Activated T-cell treated with anti-CD3 and anti-CD28 coated beads, Interleukin-2, amount 50 U/mL, for 72 hours (primary cell): ENCODE measurements around the gene PEAK1. TPM values are rescaled to one million over a fixed set of nuclear protein-coding genes. Genes with fewer than 3 reads are reported as not detected.

ENCODE experiments used
- ATAC-seq, 2 donors: fragments of 150-1000 bp; cut with Tn5 transposase; replicated peaks in 1 of 2; 2 replicates each; pipeline ENCODE4 v1.10.0; 2021; ENCODE audit warnings: moderate library complexity in 2 of 2, mild to moderate bottlenecking in 1 of 2
- DNase-seq, 2 donors: peaks; one replicate each; pipeline ENCODE4 v3.0.0; 2021 to 2022; ENCODE audit warnings: mixed read lengths in 1 of 2
- H3K27ac Mint-ChIP-seq: one replicate; pipeline ENCODE4 v1.8.0; 2022; ENCODE audit warnings: mild to moderate bottlenecking, moderate library complexity, mixed read lengths
- H3K27me3 Mint-ChIP-seq: one replicate; pipeline ENCODE4 v1.8.0; 2022; ENCODE audit warnings: low read depth, mixed read lengths
- H3K36me3 Mint-ChIP-seq, 2 donors: one replicate each; pipeline ENCODE4 v1.8.0; 2022; ENCODE audit warnings: mixed read lengths in 2 of 2, mild to moderate bottlenecking in 1 of 2; ENCODE audit not compliant: insufficient read depth in 2 of 2
- H3K4me1 Mint-ChIP-seq: one replicate; pipeline ENCODE4 v1.8.0; 2022; ENCODE audit warnings: low read depth, mixed read lengths
- H3K4me3 Mint-ChIP-seq, 2 donors: one replicate each; pipeline ENCODE4 v1.8.0; 2022; ENCODE audit warnings: mild to moderate bottlenecking in 2 of 2, mixed read lengths in 2 of 2, moderate library complexity in 2 of 2
- H3K9me3 Mint-ChIP-seq, 2 donors: one replicate each; pipeline ENCODE4 v1.8.0; 2022; ENCODE audit warnings: mixed read lengths in 2 of 2
- total RNA-seq, 2 donors: library from RNA; stranded (reverse); gene quantifications; one replicate each; pipeline ENCODE4 v1.2.3, GENCODE V29; 2022

PEAK1 gene
- total RNA-seq, 2 donors from 2014 or later: 33.6 to 45.7 TPM

GRCh38 chr15:77335298-77335697, 84.6 kb downstream of the PEAK1 start:
- H3K4me1 Mint-ChIP-seq: no peaks in the 10 kb centered on the region
- no peaks in the 10 kb centered on the region for H3K36me3 Mint-ChIP-seq
- H3K9me3 Mint-ChIP-seq: no peaks in the 10 kb centered on the region
- no peak for ATAC-seq
- no peak for DNase-seq
- H3K27me3 Mint-ChIP-seq: no peaks in the 10 kb centered on the region
- H3K4me3 Mint-ChIP-seq: no peak overlapping the region
- H3K27ac Mint-ChIP-seq: no peak overlapping the region

GRCh38 chr15:77333166-77333565, 86.7 kb downstream of the PEAK1 start:
- Mint-ChIP-seq H3K27ac (no peak overlapping the region), H3K9me3 (no peaks in the 10 kb centered on the region), H3K4me1 (no peaks in the 10 kb centered on the region), H3K36me3 (no peaks in the 10 kb centered on the region), H3K4me3 (no peak overlapping the region), H3K27me3 (no peaks in the 10 kb centered on the region)
- no peak for DNase-seq
- no peak for ATAC-seq

GRCh38 chr15:77329202-77329601, 90.7 kb downstream of the PEAK1 start:
- Mint-ChIP-seq H3K4me1 (no peaks in the 10 kb centered on the region), H3K9me3 (peaks cover 0 to 2% of the 10 kb centered on the region in 2 donors), H3K27me3 (no peaks in the 10 kb centered on the region), H3K36me3 (no peaks in the 10 kb centered on the region), H3K4me3 (no peak overlapping the region), H3K27ac (no peak overlapping the region)
- no peak for DNase-seq
- no peak for ATAC-seq

GRCh38 chr15:77327844-77328529, 91.9 kb downstream of the PEAK1 start:
- Mint-ChIP-seq H3K4me3 (no peak overlapping the region), H3K36me3 (peaks cover 0 to 1% of the 10 kb centered on the region in 2 donors), H3K9me3 (peaks cover 2 to 3% of the 10 kb centered on the region in 2 donors), H3K4me1 (no peaks in the 10 kb centered on the region), H3K27ac (no peak overlapping the region), H3K27me3 (no peaks in the 10 kb centered on the region)
- DNase-seq (no peak), ATAC-seq (no peak)

- no peak overlapping the region for H3K27ac Mint-ChIP-seq
- H3K36me3 Mint-ChIP-seq: peaks cover 0 to 1% of the 10 kb centered on the region in 2 donors
- no peaks in the 10 kb centered on the region for H3K27me3 Mint-ChIP-seq
- H3K9me3 Mint-ChIP-seq: peaks cover 2 to 3% of the 10 kb centered on the region in 2 donors
- DNase-seq: no peak
- H3K4me3 Mint-ChIP-seq: no peak overlapping the region
- H3K4me1 Mint-ChIP-seq: no peaks in the 10 kb centered on the region
- no peak for ATAC-seq
Measured at GRCh38 chr15:77327168-77327567, 92.7 kb downstream of the PEAK1 start.

GRCh38 chr15:77326366-77326765, 93.5 kb downstream of the PEAK1 start:
- Mint-ChIP-seq H3K4me1 (no peaks in the 10 kb centered on the region), H3K9me3 (peaks cover 2 to 3% of the 10 kb centered on the region in 2 donors), H3K4me3 (no peak overlapping the region), H3K36me3 (peaks cover 0 to 1% of the 10 kb centered on the region in 2 donors), H3K27me3 (no peaks in the 10 kb centered on the region), H3K27ac (no peak overlapping the region)
- no peak for ATAC-seq
- no peak for DNase-seq

GRCh38 chr15:77312523-77312922, 107.4 kb downstream of the PEAK1 start:
- H3K27ac Mint-ChIP-seq: no peak overlapping the region
- H3K4me3 Mint-ChIP-seq: no peak overlapping the region
- ATAC-seq (no peak), DNase-seq (no peak)
- H3K27me3 Mint-ChIP-seq: no peaks in the 10 kb centered on the region
- H3K9me3 Mint-ChIP-seq: no peaks in the 10 kb centered on the region
- H3K4me1 Mint-ChIP-seq: peaks cover 6% of the 10 kb centered on the region
- no peaks in the 10 kb centered on the region for H3K36me3 Mint-ChIP-seq

- no peak for ATAC-seq
- DNase-seq: no peak
- Mint-ChIP-seq H3K9me3 (no peaks in the 10 kb centered on the region), H3K4me3 (no peak overlapping the region), H3K27ac (no peak overlapping the region), H3K27me3 (no peaks in the 10 kb centered on the region), H3K4me1 (peaks cover 6% of the 10 kb centered on the region), H3K36me3 (no peaks in the 10 kb centered on the region)
Measured at GRCh38 chr15:77311618-77312398, 108.1 kb downstream of the PEAK1 start.

DNA sequence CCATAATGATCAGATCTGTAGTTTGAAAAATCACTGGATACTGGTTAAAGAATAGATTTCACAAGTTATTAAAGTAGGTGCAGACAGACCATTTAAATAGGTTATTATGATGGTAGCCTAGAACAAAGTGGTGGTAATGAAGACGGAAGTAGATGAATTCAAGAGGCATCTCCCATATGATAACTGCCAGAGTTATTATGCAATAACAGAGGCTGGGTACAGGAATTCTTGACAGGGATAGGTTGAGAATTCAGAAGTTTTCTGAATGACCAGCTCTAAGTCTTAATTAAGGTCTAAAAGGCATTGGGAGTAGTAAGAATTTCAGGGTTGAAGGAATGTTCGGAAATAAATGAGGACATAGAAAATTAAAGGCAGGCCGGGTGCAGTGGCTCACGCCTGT, 108.9 kb downstream of the PEAK1 start:
- no peaks in the 10 kb centered on the region for H3K36me3 Mint-ChIP-seq
- ATAC-seq (no peak), DNase-seq (no peak)
- H3K4me3 Mint-ChIP-seq: no peak overlapping the region
- peaks cover 6% of the 10 kb centered on the region for H3K4me1 Mint-ChIP-seq
- H3K27ac Mint-ChIP-seq: no peak overlapping the region
- H3K27me3 Mint-ChIP-seq: no peaks in the 10 kb centered on the region
- no peaks in the 10 kb centered on the region for H3K9me3 Mint-ChIP-seq

DNA sequence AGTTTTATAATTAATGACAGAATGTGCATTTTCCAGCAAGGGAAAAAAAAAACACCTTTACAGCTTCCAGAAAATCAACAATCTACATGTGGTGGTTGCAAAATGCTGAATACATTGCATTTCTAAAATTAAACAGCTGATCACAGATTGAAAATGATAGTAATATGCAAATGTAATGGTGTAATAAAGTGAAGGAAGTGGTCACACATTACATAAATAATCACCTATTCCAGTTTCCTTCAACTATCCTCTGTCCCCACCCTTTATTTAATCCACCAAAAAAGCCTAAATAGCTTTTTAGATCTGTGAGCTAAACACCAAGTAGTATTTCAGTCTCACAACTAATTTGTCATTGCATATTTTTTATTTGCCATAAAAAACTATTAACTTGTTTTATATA, 110.5 kb downstream of the PEAK1 start:
- no peaks in the 10 kb centered on the region for H3K27me3 Mint-ChIP-seq
- no peak overlapping the region for H3K27ac Mint-ChIP-seq
- peaks cover 6% of the 10 kb centered on the region for H3K4me1 Mint-ChIP-seq
- ATAC-seq (no peak), DNase-seq (no peak)
- no peaks in the 10 kb centered on the region for H3K9me3 Mint-ChIP-seq
- no peak overlapping the region for H3K4me3 Mint-ChIP-seq
- no peaks in the 10 kb centered on the region for H3K36me3 Mint-ChIP-seq

GRCh38 chr15:77305953-77306352, 114.0 kb downstream of the PEAK1 start:
- ATAC-seq (no peak), DNase-seq (no peak)
- H3K27ac Mint-ChIP-seq: no peak overlapping the region
- H3K9me3 Mint-ChIP-seq: no peaks in the 10 kb centered on the region
- no peaks in the 10 kb centered on the region for H3K36me3 Mint-ChIP-seq
- H3K4me1 Mint-ChIP-seq: peaks cover 6% of the 10 kb centered on the region
- no peak overlapping the region for H3K4me3 Mint-ChIP-seq
- H3K27me3 Mint-ChIP-seq: no peaks in the 10 kb centered on the region

DNA sequence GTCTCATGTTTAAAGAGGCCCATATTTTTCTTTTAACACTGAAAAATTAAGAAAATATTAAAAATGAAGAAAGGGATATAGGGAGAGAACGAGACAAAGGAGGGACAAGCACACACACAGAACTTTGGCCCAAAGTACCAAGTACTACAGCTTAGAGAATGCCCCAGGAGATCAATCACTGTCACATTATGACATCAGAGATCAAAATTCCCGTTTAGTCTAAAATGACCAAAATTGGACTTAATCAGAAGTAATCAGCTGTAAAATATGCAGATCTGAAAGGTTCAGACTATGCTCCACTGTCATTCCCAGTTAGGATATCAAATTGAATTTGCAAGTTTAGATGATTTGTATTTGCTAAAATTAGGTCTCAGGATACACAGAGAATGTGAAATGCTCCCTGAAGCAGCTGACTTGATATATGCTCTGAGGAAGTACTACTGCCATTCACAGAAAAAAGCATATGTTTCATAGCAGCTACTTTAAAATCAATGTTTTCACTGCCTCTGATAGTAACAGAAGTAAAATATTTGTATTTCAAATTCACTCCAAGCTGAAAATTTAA, 123.0 kb downstream of the PEAK1 start:
- H3K9me3 Mint-ChIP-seq: no peaks in the 10 kb centered on the region
- no peak overlapping the region for H3K27ac Mint-ChIP-seq
- DNase-seq: no peak
- no peak for ATAC-seq
- no peak overlapping the region for H3K4me3 Mint-ChIP-seq
- H3K4me1 Mint-ChIP-seq: no peaks in the 10 kb centered on the region
- no peaks in the 10 kb centered on the region for H3K27me3 Mint-ChIP-seq
- no peaks in the 10 kb centered on the region for H3K36me3 Mint-ChIP-seq

DNA sequence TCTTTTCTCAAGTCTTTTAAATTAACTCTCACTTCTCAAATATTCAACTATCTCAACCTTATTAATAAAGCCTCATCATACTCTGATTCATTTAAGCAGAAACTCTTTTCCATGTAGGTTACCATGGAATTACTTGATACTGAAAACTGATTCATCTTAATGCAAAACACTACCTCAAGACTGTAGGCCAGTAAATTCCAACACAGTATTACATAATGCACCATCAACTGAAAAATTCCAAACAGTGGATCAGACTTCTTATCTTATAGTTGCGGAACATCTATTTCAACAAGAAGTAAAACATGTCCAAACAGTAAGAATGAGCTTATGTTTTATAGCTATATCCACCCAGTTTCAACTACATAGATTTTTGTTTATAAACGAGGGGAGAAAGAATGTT, 124.5 kb downstream of the PEAK1 start:
- no peaks in the 10 kb centered on the region for H3K4me1 Mint-ChIP-seq
- no peaks in the 10 kb centered on the region for H3K9me3 Mint-ChIP-seq
- ATAC-seq: no peak
- H3K4me3 Mint-ChIP-seq: no peak overlapping the region
- H3K27me3 Mint-ChIP-seq: no peaks in the 10 kb centered on the region
- H3K36me3 Mint-ChIP-seq: no peaks in the 10 kb centered on the region
- H3K27ac Mint-ChIP-seq: no peak overlapping the region
- DNase-seq: no peak
